Measurements from ENCODE around the gene CLDN9. TPM values are rescaled to one million over a fixed set of nuclear protein-coding genes. Genes with fewer than 3 reads are reported as not detected.

The CLDN9 gene
- total RNA-seq, 1 donor from 2014 or later: 0.75 TPM

DNA sequence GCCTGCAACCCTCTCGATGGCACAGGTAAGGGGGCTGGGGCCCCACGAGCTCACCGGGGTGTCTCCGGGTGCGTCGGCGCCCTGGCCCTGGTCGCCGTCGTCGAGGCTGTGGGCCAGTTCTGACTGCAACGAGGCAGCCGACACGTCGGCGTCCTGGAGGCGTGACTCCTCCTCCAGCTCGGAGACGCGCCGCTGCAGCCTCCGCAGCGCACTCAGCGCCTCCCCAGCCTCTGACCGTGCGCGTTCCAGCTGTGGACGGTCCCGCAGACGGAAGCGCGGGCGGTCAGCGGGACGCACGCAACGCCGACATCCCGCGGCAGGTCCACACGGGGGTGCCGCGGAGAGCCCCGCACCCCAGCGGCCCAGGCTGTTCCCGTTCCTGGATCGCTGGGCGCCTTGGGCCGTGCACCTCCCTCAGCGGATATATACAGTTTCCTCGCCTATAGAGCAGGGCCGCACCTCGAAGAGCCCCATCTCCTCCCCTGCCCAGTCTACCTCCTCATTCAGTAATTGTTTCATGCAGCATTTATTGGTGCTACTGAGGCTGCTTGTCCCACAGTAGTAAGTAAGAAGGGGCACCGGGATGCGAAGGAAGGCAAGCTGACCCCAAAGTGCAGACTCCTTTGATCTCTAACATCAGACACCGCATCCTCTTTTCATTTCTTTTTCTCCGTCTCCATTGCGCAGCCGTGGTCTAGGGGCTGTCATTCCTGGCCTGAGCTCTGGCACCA lies 16.9 kb downstream of the CLDN9 start:
- H3K27me3 ChIP-seq: peaks cover 30% of the 10 kb centered on the region
- H3K27ac ChIP-seq: no peak overlapping the region
- no peaks in the 10 kb centered on the region for H3K9me3 ChIP-seq
- no peak for TF ChIP-seq CTCF (IDR thresholded peaks at IDR 0.05)
- peaks cover 14% of the 10 kb centered on the region for H3K36me3 ChIP-seq
- peak overlapping the region; percentile 28 for H3K4me3 ChIP-seq
- peaks cover 12% of the 10 kb centered on the region for H3K4me1 ChIP-seq
- DNase-seq: no peak
- intact Hi-C loops (cut with DNase I): no loop called here
- ATAC-seq: peak; percentile 1

DNA sequence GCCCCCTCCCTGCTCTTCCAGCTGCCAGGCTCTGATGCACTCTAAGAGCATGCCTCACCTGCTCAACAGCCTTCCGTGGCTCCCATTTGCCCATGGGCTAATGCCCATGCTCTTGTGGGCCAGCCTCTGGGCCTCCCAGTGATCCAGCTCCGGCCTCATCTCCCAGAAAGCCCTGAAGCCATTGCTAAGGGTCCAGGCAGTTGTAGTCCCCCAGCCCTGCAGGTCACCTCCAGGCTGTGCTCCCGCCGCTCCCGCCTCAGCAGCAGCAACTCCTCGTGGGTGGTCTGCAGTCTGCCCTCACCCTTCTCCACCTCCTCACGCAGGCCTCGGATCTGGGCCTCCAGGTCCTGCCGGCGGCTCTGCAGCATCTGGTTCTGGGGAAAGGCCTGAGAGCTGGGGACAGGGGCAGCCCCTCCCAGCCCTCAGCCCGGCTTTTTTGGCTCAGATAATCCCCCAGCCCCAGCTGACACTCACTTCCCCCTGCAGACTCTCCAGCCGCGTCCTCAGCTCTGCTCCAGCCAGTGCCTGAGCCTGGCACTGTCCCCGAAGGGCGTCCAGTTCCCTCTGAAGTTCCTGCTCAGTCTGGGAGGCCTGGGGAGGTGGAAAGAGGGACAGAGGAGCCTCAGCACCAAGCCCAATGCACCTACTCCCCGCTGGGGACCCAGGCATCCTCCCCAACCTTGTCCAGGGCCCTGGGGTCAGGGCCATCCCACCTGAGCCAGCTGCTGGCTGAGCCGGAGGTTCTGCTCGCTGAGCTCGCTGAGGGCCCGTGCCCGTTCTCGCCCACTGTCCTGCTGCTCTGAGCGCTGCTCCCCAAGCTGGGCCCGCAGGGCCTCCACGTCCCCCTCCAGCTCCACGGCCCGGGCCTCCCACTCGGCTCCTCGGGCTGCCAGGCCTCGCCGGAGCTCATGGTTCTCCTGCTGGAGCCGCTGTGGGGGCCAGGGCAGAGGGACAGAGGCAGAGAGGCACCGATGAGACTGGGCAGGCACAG lies 17.8 kb downstream of the CLDN9 start:
- Histone ChIP-seq H3K27me3 (peaks cover 38% of the 10 kb centered on the region), H3K27ac (no peak overlapping the region), H3K4me3 (no peak overlapping the region), H3K36me3 (peaks cover 14% of the 10 kb centered on the region), H3K4me1 (peaks cover 8% of the 10 kb centered on the region), H3K9me3 (no peaks in the 10 kb centered on the region)
- no peak for DNase-seq
- no peak for TF ChIP-seq CTCF (IDR thresholded peaks at IDR 0.05)
- intact Hi-C loops (cut with DNase I): no loop called here
- no peak for ATAC-seq

DNA sequence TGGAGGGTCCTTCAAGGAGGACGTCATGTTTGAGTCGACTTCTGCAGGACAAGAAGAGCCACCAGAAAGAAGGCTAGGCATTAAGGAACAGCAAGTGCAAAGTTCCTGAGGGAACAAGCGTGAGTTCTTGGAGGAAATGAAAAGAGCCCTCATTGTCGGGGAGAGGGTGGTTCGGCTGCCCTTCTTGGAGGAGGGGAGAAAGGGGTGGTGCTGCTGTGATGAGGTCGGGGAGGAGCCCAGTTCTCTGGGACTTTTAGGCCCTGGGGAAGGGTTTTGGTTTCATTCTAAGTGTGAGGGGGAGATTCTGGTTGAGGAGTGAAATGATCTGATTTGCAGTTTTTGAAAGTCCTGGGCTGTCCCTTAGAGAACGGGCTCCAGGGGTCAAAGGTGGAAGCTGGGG lies 19.9 kb downstream of the CLDN9 start:
- ATAC-seq: no peak
- Histone ChIP-seq H3K36me3 (no peaks in the 10 kb centered on the region), H3K9me3 (no peaks in the 10 kb centered on the region), H3K4me1 (peaks cover 8% of the 10 kb centered on the region), H3K27me3 (peaks cover 59% of the 10 kb centered on the region), H3K27ac (no peak overlapping the region), H3K4me3 (no peak overlapping the region)
- no peak for DNase-seq
- intact Hi-C loops (cut with DNase I): no loop called here
- TF ChIP-seq CTCF (IDR thresholded peaks at IDR 0.05): no peak

DNA sequence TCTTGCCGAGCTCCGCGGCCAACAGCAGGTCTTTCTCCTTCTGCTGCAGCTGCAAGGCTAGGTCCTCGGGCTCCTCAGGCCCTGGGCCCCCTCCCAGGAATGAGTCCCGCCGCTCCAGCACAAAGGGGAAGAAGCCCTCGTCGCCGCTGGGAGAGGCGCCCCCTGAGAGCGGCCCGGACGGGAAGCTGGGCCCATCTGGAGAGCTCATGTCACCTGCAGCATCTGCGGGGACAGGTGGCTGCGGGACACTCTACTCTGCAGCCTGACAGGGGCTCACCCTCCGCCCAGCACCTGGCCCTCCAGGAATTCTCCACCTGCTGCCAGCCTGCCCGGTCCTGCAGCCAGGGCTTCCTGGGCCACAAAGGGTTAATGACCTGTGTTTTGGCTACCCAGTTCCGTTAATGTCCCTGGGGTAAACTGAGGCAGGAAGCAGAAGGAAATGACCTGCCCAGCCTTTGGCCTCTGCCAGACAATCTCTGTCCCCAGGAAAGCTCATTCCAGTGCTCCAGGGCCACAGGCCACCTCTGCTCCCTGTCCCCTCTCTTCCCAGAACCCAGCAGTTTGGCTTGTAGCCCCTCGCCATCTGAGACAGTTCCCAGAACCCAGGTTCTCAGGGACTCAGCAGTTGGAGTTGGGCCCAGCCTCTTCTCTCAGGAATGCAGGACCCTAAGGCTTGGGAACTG lies 22.7 kb downstream of the CLDN9 start:
- DNase-seq: no peak
- Histone ChIP-seq H3K9me3 (no peaks in the 10 kb centered on the region), H3K4me3 (peak overlapping the region; percentile 46), H3K27ac (no peak overlapping the region), H3K27me3 (peaks cover 55% of the 10 kb centered on the region), H3K4me1 (no peaks in the 10 kb centered on the region), H3K36me3 (no peaks in the 10 kb centered on the region)
- ATAC-seq: no peak
- no peak for TF ChIP-seq CTCF (IDR thresholded peaks at IDR 0.05)
- intact Hi-C loops (cut with DNase I): no loop called here

DNA sequence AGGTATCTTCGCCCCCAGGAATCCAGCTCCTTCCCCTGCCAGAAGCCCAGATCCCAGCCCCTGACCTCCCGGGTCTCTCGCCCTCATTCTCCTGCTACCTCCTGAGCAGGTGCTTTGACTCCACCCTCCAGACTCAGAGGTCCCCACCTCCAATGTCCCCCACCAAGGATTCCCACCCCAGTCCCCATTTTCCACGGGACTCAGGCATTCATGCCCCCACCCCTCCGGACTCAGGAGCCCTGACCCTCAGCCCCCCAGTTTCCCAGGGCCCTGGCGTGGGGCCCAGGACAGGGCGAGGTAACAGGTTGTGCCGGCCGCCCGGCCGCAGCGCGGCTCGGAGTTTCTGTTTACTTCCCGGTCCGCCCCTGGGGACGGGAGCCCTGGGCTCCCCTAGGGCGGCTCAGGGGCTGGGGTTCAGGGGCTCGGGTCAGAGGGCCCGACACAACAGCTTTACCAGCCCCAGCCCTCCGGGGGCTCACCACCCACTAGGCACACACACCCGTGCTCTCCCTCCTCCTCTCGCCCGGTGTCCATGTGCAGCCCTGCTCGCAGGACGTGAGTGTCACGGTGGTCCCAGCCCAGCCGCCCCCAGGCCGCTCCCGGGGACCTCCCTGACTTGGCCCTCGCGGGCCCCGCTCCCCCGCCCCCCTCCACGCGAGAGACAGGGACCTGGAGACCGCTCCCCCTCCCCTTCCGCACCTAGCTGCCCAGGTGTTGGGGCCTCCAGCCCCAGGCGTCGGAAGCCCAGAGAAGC lies 23.4 kb downstream of the CLDN9 start:
- intact Hi-C loops (cut with DNase I): no loop called here
- Histone ChIP-seq H3K4me3 (peak overlapping the region; percentile 46), H3K9me3 (no peaks in the 10 kb centered on the region), H3K27ac (peak overlapping the region; percentile 36), H3K4me1 (no peaks in the 10 kb centered on the region), H3K27me3 (peaks cover 52% of the 10 kb centered on the region), H3K36me3 (no peaks in the 10 kb centered on the region)
- peak; percentile 51 for ATAC-seq
- no peak for TF ChIP-seq CTCF (IDR thresholded peaks at IDR 0.05)
- peak; percentile 77 for DNase-seq

Data from upper lobe of right lung (tissue), 1 donor.